SK-N-SH (cell line): ENCODE data around the gene ARL14EP. TPM values are rescaled to one million over a fixed set of nuclear protein-coding genes. Genes with fewer than 3 reads are reported as not detected.

ENCODE experiments used
- CTCF ChIA-PET: fragments of 300-600, 350-600 bp; formaldehyde crosslinking; extraction: SDS; loops from one replicate; lab custom pipeline; 2021; lab: Yijun Ruan, JAX
- POLR2A ChIA-PET: fragments of 350-600 bp; sonication (Branson Sonifier 250); formaldehyde crosslinking; extraction: SDS; loops from one replicate; lab custom pipeline; 2020; ENCODE audit warnings: antibody characterized with exemption, inconsistent platforms; lab: Yijun Ruan, JAX
- DNase-seq: peaks from one replicate; pipeline ENCODE4 v3.0.0; 2012
- H2AFZ ChIP-seq: fragments of 200-600 bp; sonication (generic); 2 replicates; pipeline ENCODE4 v1.8.1; 2016; ENCODE audit warnings: antibody characterized with exemption, mild to moderate bottlenecking, low read depth
- H3F3A ChIP-seq: fragments of 200-600 bp; sonication (generic); replicated peaks from 2 replicates; pipeline ENCODE3; 2016; ENCODE audit warnings: antibody characterized with exemption, mild to moderate bottlenecking; ENCODE audit not compliant: insufficient read depth
- H3K27ac ChIP-seq, 2 experiments: fragments of 200-500 bp in 1 of 2; fragments of 200-600 bp in 1 of 2; sonication (Bioruptor generic) in 1 of 2; sonication (generic), shearing (Covaris generic) in 1 of 2; 2 replicates each; pipeline versions ENCODE4 v1.5.1 to v1.6.1; 2014 to 2016; ENCODE audit warnings: low read depth in 2 of 2, inconsistent platforms in 1 of 2, low read length in 1 of 2, mild to moderate bottlenecking in 1 of 2, mixed read lengths in 1 of 2
- H3K27me3 ChIP-seq: fragments of 200-600 bp; sonication (generic), shearing (Covaris generic); 2 replicates; pipeline ENCODE4 v1.6.1; 2016; ENCODE audit warnings: mixed run types; ENCODE audit not compliant: insufficient read depth
- H3K36me3 ChIP-seq, 2 experiments: fragments of 200-500 bp in 1 of 2; fragments of 200-600 bp in 1 of 2; sonication (Bioruptor generic) in 1 of 2; sonication (generic) in 1 of 2; replicated peaks in 1 of 2; 2 replicates each; pipeline versions ENCODE3 to v1.5.1; 2014 to 2016; ENCODE audit warnings: low read length in 1 of 2, mild to moderate bottlenecking in 1 of 2; ENCODE audit not compliant: insufficient read depth in 2 of 2, control insufficient read depth in 1 of 2
- H3K4me1 ChIP-seq, 2 experiments: fragments of 200-500 bp in 1 of 2; fragments of 200-600 bp in 1 of 2; sonication (Bioruptor generic) in 1 of 2; sonication (generic), shearing (Covaris generic) in 1 of 2; 2 replicates each; pipeline versions ENCODE4 v1.5.1 to v1.6.1; 2014 to 2016; ENCODE audit warnings: low read depth in 1 of 2, low read length in 1 of 2, mixed run types in 1 of 2; ENCODE audit not compliant: insufficient read depth in 2 of 2, control insufficient read depth in 1 of 2
- H3K4me2 ChIP-seq: fragments of 200-600 bp; sonication (generic), shearing (Covaris generic); 2 replicates; pipeline ENCODE4 v1.6.1; 2017; ENCODE audit warnings: mixed run types
- H3K4me3 ChIP-seq, 2 experiments: fragments of 200-500 bp in 1 of 2; fragments of 200-600 bp in 1 of 2; sonication (Bioruptor generic) in 1 of 2; sonication (generic), shearing (Covaris generic) in 1 of 2; 2 replicates each; pipeline versions ENCODE4 v1.5.1 to v1.8.1; 2014 to 2016; ENCODE audit warnings: low read depth in 2 of 2, inconsistent platforms in 1 of 2, low read length in 1 of 2, mild to moderate bottlenecking in 1 of 2, mixed read lengths in 1 of 2, moderate library complexity in 1 of 2
- H3K79me2 ChIP-seq: fragments of 200-600 bp; sonication (generic); 2 replicates; pipeline ENCODE4 v1.8.1; 2017; ENCODE audit warnings: mild to moderate bottlenecking; ENCODE audit not compliant: insufficient read depth
- H3K9ac ChIP-seq: fragments of 200-600 bp; sonication (generic); 2 replicates; pipeline ENCODE4 v1.6.1; 2017; ENCODE audit warnings: mixed run types
- H3K9me2 ChIP-seq: fragments of 200-600 bp; sonication (generic); 2 replicates; pipeline ENCODE4 v1.6.1; 2017; ENCODE audit warnings: mixed run types
- H3K9me3 ChIP-seq: fragments of 200-600 bp; sonication (generic); 2 replicates; pipeline ENCODE4 v1.6.1; 2017; ENCODE audit warnings: mixed run types, mild to moderate bottlenecking, moderate library complexity
- H4K20me1 ChIP-seq: fragments of 200-600 bp; sonication (generic); 2 replicates; pipeline ENCODE4 v1.6.1; 2017; ENCODE audit warnings: mild to moderate bottlenecking, mixed run types; ENCODE audit not compliant: insufficient read depth
- CHD2 ChIP-seq: fragments of 150-350 bp; IDR thresholded peaks from 2 replicates; pipeline ENCODE4 v1.6.1; 2018; ENCODE audit warnings: low read length; ENCODE audit not compliant: partially characterized antibody
- ELF1 ChIP-seq: IDR thresholded peaks from 2 replicates; pipeline ENCODE4 v1.4.0; 2012
- EP300 ChIP-seq, 2 experiments: IDR thresholded peaks; 2 replicates each; pipeline versions ENCODE4 v1.4.0 to v1.6.1; 2012; ENCODE audit warnings: borderline replicate concordance in 1 of 2, low read depth in 1 of 2, low read length in 1 of 2
- EZH2phosphoT487 ChIP-seq: fragments of 200-600 bp; sonication (generic); IDR thresholded peaks from 2 replicates; pipeline ENCODE4 v1.6.1; 2017; ENCODE audit warnings: low read depth, mixed run types, mild to moderate bottlenecking, antibody characterized with exemption, moderate library complexity, borderline replicate concordance
- FOSL2 ChIP-seq: IDR thresholded peaks from 2 replicates; pipeline ENCODE4 v1.4.0; 2012; ENCODE audit warnings: low read depth, mild to moderate bottlenecking, moderate library complexity, borderline replicate concordance
- FOXM1 ChIP-seq: IDR thresholded peaks from 2 replicates; pipeline ENCODE4 v1.4.0; 2012; ENCODE audit warnings: low read depth, mild to moderate bottlenecking
- GABPA ChIP-seq: IDR thresholded peaks from 2 replicates; pipeline ENCODE4 v1.4.0; 2012; ENCODE audit warnings: low read depth, mild to moderate bottlenecking
- GATA2 ChIP-seq: sonication (generic); formaldehyde crosslinking; IDR thresholded peaks from 2 replicates; pipeline ENCODE4 v1.5.0; 2020; ENCODE audit warnings: mild to moderate bottlenecking, missing genetic modification reagents
- MEF2A ChIP-seq: IDR thresholded peaks from 2 replicates; pipeline ENCODE4 v1.4.0; 2012; ENCODE audit warnings: low read depth, borderline replicate concordance
- MXI1 ChIP-seq: IDR thresholded peaks from 2 replicates; pipeline ENCODE4 v1.6.1; 2012; ENCODE audit warnings: mild to moderate bottlenecking, low read depth, low read length, improper control_type of control experiment
- NFIC ChIP-seq: IDR thresholded peaks from 2 replicates; pipeline ENCODE4 v1.4.0; 2012; ENCODE audit warnings: borderline replicate concordance
- POLR2AphosphoS5 ChIP-seq: IDR thresholded peaks from 2 replicates; pipeline ENCODE4 v1.6.1; 2012; ENCODE audit warnings: low read depth, low read length
- RAD21 ChIP-seq: IDR thresholded peaks from 2 replicates; pipeline ENCODE4 v1.6.1; 2012; ENCODE audit warnings: mild to moderate bottlenecking, low read length
- RXRA ChIP-seq: IDR thresholded peaks from 2 replicates; pipeline ENCODE4 v1.4.0; 2012; ENCODE audit warnings: low read depth, mild to moderate bottlenecking, borderline replicate concordance
- SIN3A ChIP-seq: IDR thresholded peaks from 2 replicates; pipeline ENCODE4 v1.6.1; 2012; ENCODE audit warnings: low read depth, mild to moderate bottlenecking, low read length, moderate library complexity, borderline replicate concordance
- SMC3 ChIP-seq: IDR thresholded peaks from 2 replicates; pipeline ENCODE4 v1.6.1; 2012; ENCODE audit warnings: low read depth, low read length, improper control_type of control experiment
- TAF1 ChIP-seq: IDR thresholded peaks from 2 replicates; pipeline ENCODE4 v1.6.1; 2012; ENCODE audit warnings: low read depth, mild to moderate bottlenecking, low read length, moderate library complexity, borderline replicate concordance
- TEAD4 ChIP-seq: IDR thresholded peaks from 2 replicates; pipeline ENCODE4 v1.4.0; 2012; ENCODE audit warnings: mild to moderate bottlenecking, borderline replicate concordance; ENCODE audit not compliant: insufficient read depth
- YY1 ChIP-seq: IDR thresholded peaks from 2 replicates; pipeline ENCODE4 v1.4.0; 2012; ENCODE audit warnings: low read depth, mild to moderate bottlenecking
- WGBS: methylation state at CpG from one replicate; pipeline ENCODE4 v1.1.6; 2017; ENCODE audit warnings: low lambda C conversion rate; 5-methylcytosine and 5-hydroxymethylcytosine counted together
- polyA plus RNA-seq, 3 experiments: library from polyadenylated mRNA; depleted of rRNA; stranded (reverse); fragments of >200 nt; gene quantifications; 2 replicates each; pipeline ENCODE4 v1.2.3, GENCODE V29; 2012
- TF ChIP-seq, protein P1 (sequence below): IDR thresholded peaks from 2 replicates; pipeline ENCODE4 v1.4.0; 2012; ENCODE audit warnings: low read depth
- TF ChIP-seq, protein P2 (sequence below): fragments of 200-600 bp; sonication (generic); IDR thresholded peaks from 2 replicates; pipeline ENCODE4 v1.6.1; 2017; ENCODE audit warnings: antibody characterized with exemption, mild to moderate bottlenecking, moderate library complexity
- TF ChIP-seq, protein P3 (sequence below): IDR thresholded peaks from 2 replicates; pipeline ENCODE4; 2012
- TF ChIP-seq, protein P4 (sequence below): IDR thresholded peaks from 2 replicates; pipeline ENCODE4 v1.6.1; 2012; ENCODE audit warnings: mild to moderate bottlenecking, low read depth, low read length, moderate library complexity

Gene ARL14EP
- polyA plus RNA-seq, 1 of the 3 experiments (the other 2 are of a cell fraction): 7.0 TPM

DNA sequence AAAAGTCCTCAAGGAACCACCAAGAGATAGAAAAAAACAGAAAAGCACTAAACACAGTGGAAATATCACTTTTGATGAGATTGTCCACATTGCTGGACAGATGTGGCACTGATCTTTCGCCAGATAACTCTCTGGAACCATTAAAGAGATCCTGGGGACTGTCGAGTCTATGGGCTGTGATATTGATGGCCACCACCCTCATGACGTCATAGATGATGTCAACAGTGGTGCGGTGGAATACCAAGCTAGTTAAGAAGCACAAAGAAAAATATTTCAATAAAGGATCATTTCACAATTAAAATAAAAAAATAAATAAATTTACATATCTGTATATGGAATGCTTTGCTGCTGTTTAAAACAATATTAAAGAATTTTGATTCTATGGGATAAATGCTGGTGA is 45.5 kb downstream of the ARL14EP start:
- H3K9ac ChIP-seq: no peak overlapping the region
- no peaks in the 10 kb centered on the region for H4K20me1 ChIP-seq
- H3K27ac ChIP-seq: no peak overlapping the region
- CTCF ChIA-PET: no interaction called here
- H3F3A ChIP-seq: no peaks in the 10 kb centered on the region
- H3K36me3 ChIP-seq: no peaks in the 10 kb centered on the region
- no peak overlapping the region for H3K4me3 ChIP-seq
- no peaks in the 10 kb centered on the region for H3K4me1 ChIP-seq
- WGBS: 30% methylated on average over 4 of the region's 4 CpGs
- DNase-seq: no peak
- no peaks in the 10 kb centered on the region for H3K27me3 ChIP-seq
- TF ChIP-seq SMC3 (no peak), YY1 (no peak), POLR2AphosphoS5 (no peak), RXRA (no peak), MXI1 (no peak), EZH2phosphoT487 (no peak), RAD21 (no peak), TEAD4 (no peak), CHD2 (no peak), FOXM1 (no peak), FOSL2 (no peak)
- TF ChIP-seq, protein P1, sequence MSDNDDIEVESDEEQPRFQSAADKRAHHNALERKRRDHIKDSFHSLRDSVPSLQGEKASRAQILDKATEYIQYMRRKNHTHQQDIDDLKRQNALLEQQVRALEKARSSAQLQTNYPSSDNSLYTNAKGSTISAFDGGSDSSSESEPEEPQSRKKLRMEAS: no peak
- TF ChIP-seq, protein P2, sequence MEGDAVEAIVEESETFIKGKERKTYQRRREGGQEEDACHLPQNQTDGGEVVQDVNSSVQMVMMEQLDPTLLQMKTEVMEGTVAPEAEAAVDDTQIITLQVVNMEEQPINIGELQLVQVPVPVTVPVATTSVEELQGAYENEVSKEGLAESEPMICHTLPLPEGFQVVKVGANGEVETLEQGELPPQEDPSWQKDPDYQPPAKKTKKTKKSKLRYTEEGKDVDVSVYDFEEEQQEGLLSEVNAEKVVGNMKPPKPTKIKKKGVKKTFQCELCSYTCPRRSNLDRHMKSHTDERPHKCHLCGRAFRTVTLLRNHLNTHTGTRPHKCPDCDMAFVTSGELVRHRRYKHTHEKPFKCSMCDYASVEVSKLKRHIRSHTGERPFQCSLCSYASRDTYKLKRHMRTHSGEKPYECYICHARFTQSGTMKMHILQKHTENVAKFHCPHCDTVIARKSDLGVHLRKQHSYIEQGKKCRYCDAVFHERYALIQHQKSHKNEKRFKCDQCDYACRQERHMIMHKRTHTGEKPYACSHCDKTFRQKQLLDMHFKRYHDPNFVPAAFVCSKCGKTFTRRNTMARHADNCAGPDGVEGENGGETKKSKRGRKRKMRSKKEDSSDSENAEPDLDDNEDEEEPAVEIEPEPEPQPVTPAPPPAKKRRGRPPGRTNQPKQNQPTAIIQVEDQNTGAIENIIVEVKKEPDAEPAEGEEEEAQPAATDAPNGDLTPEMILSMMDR: no peak
- POLR2A ChIA-PET: no interaction called here
- H3K4me2 ChIP-seq: no peak overlapping the region
- no peaks in the 10 kb centered on the region for H3K9me2 ChIP-seq
- no peak overlapping the region for H2AFZ ChIP-seq
- H3K9me3 ChIP-seq: no peaks in the 10 kb centered on the region
- H3K79me2 ChIP-seq: no peaks in the 10 kb centered on the region

DNA sequence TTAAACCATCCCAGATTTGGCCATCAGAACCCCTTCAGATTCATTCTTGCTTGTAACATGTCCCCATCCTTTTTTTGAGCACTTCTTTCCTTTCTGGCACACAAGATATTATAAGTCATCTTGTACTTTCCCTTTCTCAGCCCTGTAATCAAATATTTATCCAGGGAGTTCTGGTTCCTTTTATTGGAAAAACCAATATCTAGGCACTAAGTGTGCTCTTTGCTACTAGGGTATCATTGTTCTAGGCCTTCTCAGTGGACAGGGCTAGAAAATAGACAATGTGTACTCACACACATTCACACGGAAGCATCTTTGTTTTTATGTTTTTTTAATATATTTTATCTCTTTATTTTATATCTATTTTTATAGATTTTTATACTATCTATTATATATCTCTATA is 47.3 kb downstream of the ARL14EP start:
- H3K9ac ChIP-seq: no peak overlapping the region
- no peak for DNase-seq
- no peaks in the 10 kb centered on the region for H3K9me3 ChIP-seq
- no peak overlapping the region for H3K27ac ChIP-seq
- no peak overlapping the region for H3K4me3 ChIP-seq
- no peaks in the 10 kb centered on the region for H4K20me1 ChIP-seq
- no peaks in the 10 kb centered on the region for H3K79me2 ChIP-seq
- H3K4me2 ChIP-seq: no peak overlapping the region
- TF ChIP-seq SIN3A: no peak
- no peak for TF ChIP-seq MXI1
- TF ChIP-seq FOSL2: no peak
- TF ChIP-seq ELF1: no peak
- TF ChIP-seq NFIC: no peak
- no peak for TF ChIP-seq EP300 (IDR thresholded peaks at IDR 0.05; ENCODE audit: borderline replicate concordance in 1 of 2, low read depth in 1 of 2, low read length in 1 of 2)
- TF ChIP-seq, protein P3, sequence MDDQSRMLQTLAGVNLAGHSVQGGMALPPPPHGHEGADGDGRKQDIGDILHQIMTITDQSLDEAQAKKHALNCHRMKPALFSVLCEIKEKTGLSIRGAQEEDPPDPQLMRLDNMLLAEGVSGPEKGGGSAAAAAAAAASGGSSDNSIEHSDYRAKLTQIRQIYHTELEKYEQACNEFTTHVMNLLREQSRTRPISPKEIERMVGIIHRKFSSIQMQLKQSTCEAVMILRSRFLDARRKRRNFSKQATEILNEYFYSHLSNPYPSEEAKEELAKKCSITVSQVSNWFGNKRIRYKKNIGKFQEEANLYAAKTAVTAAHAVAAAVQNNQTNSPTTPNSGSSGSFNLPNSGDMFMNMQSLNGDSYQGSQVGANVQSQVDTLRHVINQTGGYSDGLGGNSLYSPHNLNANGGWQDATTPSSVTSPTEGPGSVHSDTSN: no peak
- no peak for TF ChIP-seq GATA2 (CRISPR knock-in tag)
- TF ChIP-seq POLR2AphosphoS5: no peak
- no peak for TF ChIP-seq GABPA
- no peak for TF ChIP-seq SMC3
- TF ChIP-seq, protein P1: no peak
- TF ChIP-seq, protein P4, sequence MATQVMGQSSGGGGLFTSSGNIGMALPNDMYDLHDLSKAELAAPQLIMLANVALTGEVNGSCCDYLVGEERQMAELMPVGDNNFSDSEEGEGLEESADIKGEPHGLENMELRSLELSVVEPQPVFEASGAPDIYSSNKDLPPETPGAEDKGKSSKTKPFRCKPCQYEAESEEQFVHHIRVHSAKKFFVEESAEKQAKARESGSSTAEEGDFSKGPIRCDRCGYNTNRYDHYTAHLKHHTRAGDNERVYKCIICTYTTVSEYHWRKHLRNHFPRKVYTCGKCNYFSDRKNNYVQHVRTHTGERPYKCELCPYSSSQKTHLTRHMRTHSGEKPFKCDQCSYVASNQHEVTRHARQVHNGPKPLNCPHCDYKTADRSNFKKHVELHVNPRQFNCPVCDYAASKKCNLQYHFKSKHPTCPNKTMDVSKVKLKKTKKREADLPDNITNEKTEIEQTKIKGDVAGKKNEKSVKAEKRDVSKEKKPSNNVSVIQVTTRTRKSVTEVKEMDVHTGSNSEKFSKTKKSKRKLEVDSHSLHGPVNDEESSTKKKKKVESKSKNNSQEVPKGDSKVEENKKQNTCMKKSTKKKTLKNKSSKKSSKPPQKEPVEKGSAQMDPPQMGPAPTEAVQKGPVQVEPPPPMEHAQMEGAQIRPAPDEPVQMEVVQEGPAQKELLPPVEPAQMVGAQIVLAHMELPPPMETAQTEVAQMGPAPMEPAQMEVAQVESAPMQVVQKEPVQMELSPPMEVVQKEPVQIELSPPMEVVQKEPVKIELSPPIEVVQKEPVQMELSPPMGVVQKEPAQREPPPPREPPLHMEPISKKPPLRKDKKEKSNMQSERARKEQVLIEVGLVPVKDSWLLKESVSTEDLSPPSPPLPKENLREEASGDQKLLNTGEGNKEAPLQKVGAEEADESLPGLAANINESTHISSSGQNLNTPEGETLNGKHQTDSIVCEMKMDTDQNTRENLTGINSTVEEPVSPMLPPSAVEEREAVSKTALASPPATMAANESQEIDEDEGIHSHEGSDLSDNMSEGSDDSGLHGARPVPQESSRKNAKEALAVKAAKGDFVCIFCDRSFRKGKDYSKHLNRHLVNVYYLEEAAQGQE: no peak
- TF ChIP-seq MEF2A: no peak
- TF ChIP-seq TAF1: no peak
- no peaks in the 10 kb centered on the region for H3F3A ChIP-seq
- WGBS: 22% methylated on average over 1 of the region's 1 CpG
- H3K27me3 ChIP-seq: no peaks in the 10 kb centered on the region
- no peaks in the 10 kb centered on the region for H3K4me1 ChIP-seq
- H3K36me3 ChIP-seq: no peaks in the 10 kb centered on the region
- no peaks in the 10 kb centered on the region for H3K9me2 ChIP-seq
- no peak overlapping the region for H2AFZ ChIP-seq
- ChIA-PET POLR2A (no interaction called here), CTCF (no interaction called here)
